ENCODE measurements around the gene FBXW7.

FBXW7 gene

DNA sequence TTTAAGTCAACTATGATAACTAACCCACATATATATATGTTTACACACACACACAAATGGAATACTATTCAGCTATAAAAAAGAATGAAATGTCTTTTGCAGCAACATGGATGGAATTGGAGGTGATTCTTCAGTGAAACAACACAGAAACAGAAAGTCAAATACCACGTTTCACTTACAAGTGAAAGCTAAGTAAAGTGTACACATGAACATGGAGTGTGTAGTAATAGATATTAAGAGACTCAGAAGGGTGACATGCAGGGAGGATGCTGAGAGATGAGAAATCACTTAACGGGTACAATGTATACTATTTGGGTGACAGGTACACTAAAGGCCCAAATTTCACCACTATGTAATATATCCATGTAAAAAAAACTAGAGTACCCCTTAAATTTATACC, 146.5 kb downstream of the FBXW7 start:
- no peak overlapping the region for H3K27ac ChIP-seq (ENCODE audit: insufficient read depth, low read depth, low read length, poor library complexity, severe bottlenecking)
- no peaks in the 10 kb centered on the region for H3K36me3 ChIP-seq (ENCODE audit: control insufficient read depth, insufficient read depth, low read length)
- H3K9me3 ChIP-seq (ENCODE audit: control insufficient read depth, low read length), result no peaks in the 10 kb centered on the region
- H3K27me3 ChIP-seq (ENCODE audit: control insufficient read depth, insufficient read depth, low read length, poor library complexity, severe bottlenecking), result no peaks in the 10 kb centered on the region
- H3K4me3 ChIP-seq (ENCODE audit: insufficient read depth, low read depth, low read length), result no peak overlapping the region
- WGBS, 2 experiments, result 88 to 93% methylated on average over 2 of the region's 2 CpGs
- H3K4me1 ChIP-seq (ENCODE audit: control insufficient read depth, insufficient read depth, low read length), result no peaks in the 10 kb centered on the region

DNA sequence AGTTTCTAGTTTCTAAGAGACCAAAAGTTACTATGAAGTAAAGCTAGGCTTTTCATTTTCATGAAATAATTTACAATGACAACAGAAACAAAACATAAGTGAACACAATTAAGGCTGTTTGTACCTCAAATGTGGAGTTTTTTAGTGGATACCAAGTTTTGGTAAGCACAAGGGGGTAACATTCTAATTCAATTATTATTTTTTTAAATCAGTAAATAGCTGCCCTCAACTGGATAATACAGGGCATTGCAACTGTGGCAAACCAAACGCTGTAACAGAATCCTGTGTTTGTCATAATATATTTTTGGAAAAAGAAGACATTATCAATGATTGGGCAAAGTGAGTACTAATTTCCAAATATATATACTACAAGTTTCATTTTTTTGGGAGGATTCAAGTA, 150.3 kb downstream of the FBXW7 start:
- Histone ChIP-seq H3K4me3 (ENCODE audit: insufficient read depth, low read depth, low read length) (no peak overlapping the region), H3K4me1 (ENCODE audit: control insufficient read depth, insufficient read depth, low read length) (no peaks in the 10 kb centered on the region), H3K27ac (ENCODE audit: insufficient read depth, low read depth, low read length, poor library complexity, severe bottlenecking) (no peak overlapping the region), H3K9me3 (ENCODE audit: control insufficient read depth, low read length) (no peaks in the 10 kb centered on the region), H3K36me3 (ENCODE audit: control insufficient read depth, insufficient read depth, low read length) (no peaks in the 10 kb centered on the region), H3K27me3 (ENCODE audit: control insufficient read depth, insufficient read depth, low read length, poor library complexity, severe bottlenecking) (no peaks in the 10 kb centered on the region)
- WGBS, 2 experiments, result 33% methylated on average over 1 of the region's 1 CpG; no CpG with 5 or more reads in 1 of the 2 experiments

DNA sequence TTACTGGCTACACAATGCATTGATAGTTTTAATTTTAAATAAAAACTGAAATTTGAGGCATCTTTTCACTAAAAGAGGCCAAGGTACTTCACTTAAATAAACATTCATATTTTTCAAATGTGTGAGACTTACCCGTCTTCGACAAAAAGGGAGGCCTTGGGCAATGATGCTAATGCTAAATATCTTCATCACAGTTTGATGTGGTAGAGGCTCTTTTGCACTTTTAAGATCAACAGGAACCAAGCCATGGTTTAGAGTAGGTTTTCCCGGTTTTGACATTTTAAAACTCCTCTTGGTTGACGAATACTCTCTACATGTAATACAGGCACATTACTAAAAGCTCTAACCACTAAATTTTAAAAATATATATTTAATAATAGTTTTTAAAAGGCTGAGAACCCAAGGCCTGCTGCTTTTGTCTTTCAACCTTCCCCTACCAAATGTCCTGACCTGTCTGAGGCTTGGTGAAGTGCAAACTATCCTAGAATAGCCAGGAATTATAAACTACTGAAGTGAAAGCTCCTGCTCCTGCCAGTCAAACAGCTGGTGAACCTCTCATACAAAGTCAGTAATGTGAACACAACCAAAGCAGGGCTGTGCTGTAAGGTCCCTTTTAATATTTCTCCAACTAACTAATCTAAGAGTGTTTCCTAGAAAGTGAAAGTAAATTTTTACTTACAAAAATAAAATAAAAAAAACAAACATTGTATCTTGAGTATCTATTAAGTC, 153.7 kb downstream of the FBXW7 start:
- Histone ChIP-seq H3K4me3 (ENCODE audit: insufficient read depth, low read depth, low read length) (no peak overlapping the region), H3K27ac (ENCODE audit: insufficient read depth, low read depth, low read length, poor library complexity, severe bottlenecking) (no peak overlapping the region), H3K27me3 (ENCODE audit: control insufficient read depth, insufficient read depth, low read length, poor library complexity, severe bottlenecking) (no peaks in the 10 kb centered on the region), H3K36me3 (ENCODE audit: control insufficient read depth, insufficient read depth, low read length) (no peaks in the 10 kb centered on the region), H3K4me1 (ENCODE audit: control insufficient read depth, insufficient read depth, low read length) (no peaks in the 10 kb centered on the region), H3K9me3 (ENCODE audit: control insufficient read depth, low read length) (no peaks in the 10 kb centered on the region)
- 96 to 100% methylated on average over 3 to 4 of the region's 4 CpGs for WGBS, 2 experiments

DNA sequence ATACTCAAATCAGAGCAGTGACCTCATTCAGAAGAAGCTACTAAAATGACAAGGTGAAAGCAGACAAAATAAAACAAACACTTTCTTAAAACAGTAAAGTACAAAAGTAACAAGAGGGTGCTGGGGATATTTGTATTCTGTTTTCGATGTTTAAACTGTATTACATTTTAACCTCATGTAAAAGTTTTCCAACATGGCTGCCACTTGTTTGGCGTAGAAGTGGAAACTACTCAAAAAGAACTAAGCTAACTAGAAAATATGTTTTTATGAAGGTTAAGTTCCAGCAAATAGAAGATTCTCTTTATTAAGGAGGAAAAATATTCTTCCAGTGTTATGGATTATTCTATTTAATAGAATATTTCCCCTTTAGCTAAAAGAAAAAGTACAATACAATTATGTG, 155.0 kb downstream of the FBXW7 start:
- Histone ChIP-seq H3K4me3 (ENCODE audit: insufficient read depth, low read depth, low read length) (no peak overlapping the region), H3K9me3 (ENCODE audit: control insufficient read depth, low read length) (no peaks in the 10 kb centered on the region), H3K27me3 (ENCODE audit: control insufficient read depth, insufficient read depth, low read length, poor library complexity, severe bottlenecking) (no peaks in the 10 kb centered on the region), H3K36me3 (ENCODE audit: control insufficient read depth, insufficient read depth, low read length) (no peaks in the 10 kb centered on the region), H3K4me1 (ENCODE audit: control insufficient read depth, insufficient read depth, low read length) (no peaks in the 10 kb centered on the region), H3K27ac (ENCODE audit: insufficient read depth, low read depth, low read length, poor library complexity, severe bottlenecking) (no peak overlapping the region)
- WGBS, 2 experiments, result 83 to 100% methylated on average over 1 of the region's 2 CpGs

DNA sequence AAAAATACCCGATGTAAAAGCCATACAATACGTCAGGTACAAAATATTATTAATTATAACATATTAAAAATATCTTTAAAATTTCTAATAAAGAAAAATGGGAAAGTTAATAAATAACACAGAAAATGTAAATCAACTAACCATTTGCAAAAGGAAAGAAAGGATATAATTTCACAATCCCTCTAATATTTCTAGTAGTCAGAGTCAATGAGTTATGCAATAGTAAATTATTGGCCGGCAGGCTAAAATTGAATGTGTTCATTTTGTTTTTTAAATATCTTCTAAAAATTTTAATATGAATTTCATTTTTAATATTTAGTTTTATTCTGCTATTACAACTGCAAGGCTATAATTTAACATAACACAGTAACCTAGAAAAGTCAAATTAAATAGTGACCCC, 155.7 kb downstream of the FBXW7 start:
- Histone ChIP-seq H3K36me3 (ENCODE audit: control insufficient read depth, insufficient read depth, low read length) (no peaks in the 10 kb centered on the region), H3K27ac (ENCODE audit: insufficient read depth, low read depth, low read length, poor library complexity, severe bottlenecking) (no peak overlapping the region), H3K9me3 (ENCODE audit: control insufficient read depth, low read length) (no peaks in the 10 kb centered on the region), H3K27me3 (ENCODE audit: control insufficient read depth, insufficient read depth, low read length, poor library complexity, severe bottlenecking) (no peaks in the 10 kb centered on the region), H3K4me1 (ENCODE audit: control insufficient read depth, insufficient read depth, low read length) (no peaks in the 10 kb centered on the region), H3K4me3 (ENCODE audit: insufficient read depth, low read depth, low read length) (no peak overlapping the region)
- no CpG with 5 or more reads among the region's 3 CpGs for WGBS, 2 experiments

DNA sequence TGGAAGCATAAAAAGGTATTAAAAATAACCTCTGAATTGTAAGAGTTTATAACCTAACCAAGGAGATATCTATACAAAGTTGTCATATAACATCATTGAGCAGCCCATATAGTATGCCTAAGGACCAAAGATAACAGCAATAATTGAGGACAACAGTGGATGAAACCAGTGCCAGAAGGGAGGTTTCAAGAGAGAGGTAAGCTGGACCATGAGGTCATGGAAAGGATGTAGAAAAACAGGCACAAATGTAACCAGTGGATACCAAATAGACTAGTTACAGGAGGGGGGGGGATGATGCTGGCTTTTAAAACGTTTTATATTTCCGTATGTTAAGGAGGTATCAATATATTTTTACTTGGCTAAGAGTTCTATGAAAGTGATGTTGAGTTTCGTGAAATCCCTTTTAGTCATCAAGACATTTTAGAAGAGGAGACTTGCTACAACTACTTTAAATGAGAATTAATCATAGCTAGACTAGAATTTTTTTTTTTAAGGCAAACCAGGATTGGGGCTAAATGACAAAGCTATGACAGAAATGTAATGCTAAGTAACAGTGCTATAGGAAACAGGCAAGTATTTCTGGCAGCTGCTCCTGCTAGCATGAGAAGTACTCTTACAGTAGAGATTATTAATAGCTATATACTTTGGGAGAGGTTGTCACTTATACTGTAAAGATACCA, 161.1 kb downstream of the FBXW7 start:
- Histone ChIP-seq H3K27me3 (ENCODE audit: control insufficient read depth, insufficient read depth, low read length, poor library complexity, severe bottlenecking) (no peaks in the 10 kb centered on the region), H3K36me3 (ENCODE audit: control insufficient read depth, insufficient read depth, low read length) (no peaks in the 10 kb centered on the region), H3K4me1 (ENCODE audit: control insufficient read depth, insufficient read depth, low read length) (no peaks in the 10 kb centered on the region), H3K4me3 (ENCODE audit: insufficient read depth, low read depth, low read length) (no peak overlapping the region), H3K27ac (ENCODE audit: insufficient read depth, low read depth, low read length, poor library complexity, severe bottlenecking) (no peak overlapping the region), H3K9me3 (ENCODE audit: control insufficient read depth, low read length) (no peaks in the 10 kb centered on the region)
- WGBS, 2 experiments, result 95 to 100% methylated on average over 2 to 3 of the region's 3 CpGs

DNA sequence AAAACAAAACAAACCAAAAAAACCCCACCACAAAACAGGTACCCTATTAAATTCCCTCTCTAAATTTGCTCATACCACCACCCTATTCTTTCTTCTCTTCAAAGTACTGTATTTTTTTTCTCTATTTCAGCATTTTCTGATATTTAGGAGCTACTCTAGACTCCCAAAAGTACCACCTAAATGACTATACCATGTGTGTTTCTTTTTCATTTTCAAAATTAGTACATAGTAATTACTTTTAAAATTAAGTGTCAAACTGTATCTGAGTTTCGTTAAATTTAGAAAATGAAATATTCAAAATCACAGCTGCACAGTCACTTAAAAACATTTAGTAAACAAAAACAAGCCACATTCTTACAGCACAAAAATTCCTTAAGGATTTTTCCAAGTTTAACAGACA, 161.7 kb downstream of the FBXW7 start:
- H3K27ac ChIP-seq (ENCODE audit: insufficient read depth, low read depth, low read length, poor library complexity, severe bottlenecking), result no peak overlapping the region

DNA sequence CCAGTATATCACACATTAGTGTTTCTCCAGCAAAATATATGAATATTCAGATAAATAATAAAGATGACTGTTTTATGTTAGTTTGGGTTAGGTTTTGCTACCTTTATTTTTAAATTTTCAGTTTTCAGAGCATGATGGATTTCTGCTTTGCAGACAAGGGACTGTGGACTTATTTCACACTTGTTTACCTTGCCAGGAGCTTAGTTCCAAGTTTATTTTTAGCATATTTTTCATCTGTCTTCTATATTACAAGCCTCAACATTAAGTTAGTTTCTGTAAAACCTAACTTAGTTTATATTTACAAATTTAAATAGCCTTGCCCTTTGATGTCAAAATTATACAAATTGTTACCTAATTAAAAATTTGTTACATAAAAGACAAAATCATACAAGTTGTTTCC, 163.4 kb downstream of the FBXW7 start:
- Histone ChIP-seq H3K4me3 (ENCODE audit: insufficient read depth, low read depth, low read length) (no peak overlapping the region), H3K27me3 (ENCODE audit: control insufficient read depth, insufficient read depth, low read length, poor library complexity, severe bottlenecking) (no peaks in the 10 kb centered on the region), H3K9me3 (ENCODE audit: control insufficient read depth, low read length) (no peaks in the 10 kb centered on the region), H3K36me3 (ENCODE audit: control insufficient read depth, insufficient read depth, low read length) (no peaks in the 10 kb centered on the region), H3K27ac (ENCODE audit: insufficient read depth, low read depth, low read length, poor library complexity, severe bottlenecking) (no peak overlapping the region), H3K4me1 (ENCODE audit: control insufficient read depth, insufficient read depth, low read length) (no peaks in the 10 kb centered on the region)

More for the DNA sequence above, 161.7 kb downstream of the FBXW7 start:
- no peaks in the 10 kb centered on the region for H3K36me3 ChIP-seq (ENCODE audit: control insufficient read depth, insufficient read depth, low read length)
- no peaks in the 10 kb centered on the region for H3K4me1 ChIP-seq (ENCODE audit: control insufficient read depth, insufficient read depth, low read length)
- H3K9me3 ChIP-seq (ENCODE audit: control insufficient read depth, low read length), result no peaks in the 10 kb centered on the region
- H3K4me3 ChIP-seq (ENCODE audit: insufficient read depth, low read depth, low read length), result no peak overlapping the region
- no peaks in the 10 kb centered on the region for H3K27me3 ChIP-seq (ENCODE audit: control insufficient read depth, insufficient read depth, low read length, poor library complexity, severe bottlenecking)
- 83 to 100% methylated on average over 1 of the region's 1 CpG for WGBS, 2 experiments

DNA sequence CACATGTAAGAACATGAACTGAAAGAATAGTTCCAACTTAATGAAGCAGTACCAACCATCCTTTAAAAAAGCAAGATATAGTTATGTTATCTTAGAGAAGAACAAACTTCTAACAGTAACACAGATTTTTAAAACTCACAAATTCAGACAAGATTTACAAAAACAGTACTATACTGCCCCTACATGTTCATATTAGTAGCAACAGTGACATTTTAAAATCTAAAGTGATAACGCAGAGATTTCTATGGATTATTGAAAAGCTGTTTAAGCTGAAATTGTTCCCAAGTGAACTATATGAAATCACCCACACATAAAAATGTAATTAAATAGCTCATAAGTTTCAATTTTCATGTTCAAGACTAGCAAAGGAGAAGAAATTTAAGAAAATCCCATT, 166.0 kb downstream of the FBXW7 start:
- 100% methylated on average over 1 of the region's 1 CpG; no CpG with 5 or more reads in 1 of the 2 experiments for WGBS, 2 experiments
- no peak overlapping the region for H3K4me3 ChIP-seq (ENCODE audit: insufficient read depth, low read depth, low read length)
- H3K4me1 ChIP-seq (ENCODE audit: control insufficient read depth, insufficient read depth, low read length), result no peaks in the 10 kb centered on the region
- no peaks in the 10 kb centered on the region for H3K9me3 ChIP-seq (ENCODE audit: control insufficient read depth, low read length)
- no peaks in the 10 kb centered on the region for H3K27me3 ChIP-seq (ENCODE audit: control insufficient read depth, insufficient read depth, low read length, poor library complexity, severe bottlenecking)
- no peak overlapping the region for H3K27ac ChIP-seq (ENCODE audit: insufficient read depth, low read depth, low read length, poor library complexity, severe bottlenecking)
- H3K36me3 ChIP-seq (ENCODE audit: control insufficient read depth, insufficient read depth, low read length), result no peaks in the 10 kb centered on the region

DNA sequence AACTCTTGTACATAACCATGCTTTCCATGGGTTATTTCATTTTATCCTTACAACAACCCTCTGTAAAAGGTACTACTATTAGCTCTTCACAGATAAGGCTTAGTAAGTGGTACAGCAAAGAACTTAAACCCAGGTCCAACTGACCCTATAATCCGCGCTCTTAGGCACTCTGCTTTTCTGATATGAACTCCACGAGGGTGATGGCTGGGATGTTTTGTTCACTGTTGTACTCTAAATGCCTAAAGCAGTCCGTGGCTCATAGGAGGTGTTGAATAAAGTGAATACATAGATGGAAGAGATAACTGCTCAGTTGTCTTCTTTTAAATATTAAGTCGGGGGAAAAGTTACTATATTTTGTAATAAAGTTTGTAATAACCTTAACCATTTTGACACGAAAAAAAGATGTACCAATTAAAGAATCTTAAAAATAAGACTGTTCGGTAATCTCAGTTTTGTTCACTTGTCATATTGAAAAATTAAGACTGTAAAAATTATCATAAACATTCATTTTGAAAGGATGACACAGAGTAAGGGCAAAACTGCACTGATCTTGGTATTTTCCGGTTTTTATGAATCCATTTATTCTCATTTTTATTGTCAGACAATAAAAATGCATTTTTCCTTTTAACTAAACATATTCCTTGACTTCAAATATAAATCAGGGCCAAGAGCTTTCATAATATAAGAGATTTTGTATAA, 166.5 kb downstream of the FBXW7 start:
- H3K27ac ChIP-seq (ENCODE audit: insufficient read depth, low read depth, low read length, poor library complexity, severe bottlenecking), result no peak overlapping the region
- H3K36me3 ChIP-seq (ENCODE audit: control insufficient read depth, insufficient read depth, low read length), result no peaks in the 10 kb centered on the region
- H3K4me3 ChIP-seq (ENCODE audit: insufficient read depth, low read depth, low read length), result no peak overlapping the region
- H3K9me3 ChIP-seq (ENCODE audit: control insufficient read depth, low read length), result no peaks in the 10 kb centered on the region
- no peaks in the 10 kb centered on the region for H3K27me3 ChIP-seq (ENCODE audit: control insufficient read depth, insufficient read depth, low read length, poor library complexity, severe bottlenecking)
- no peaks in the 10 kb centered on the region for H3K4me1 ChIP-seq (ENCODE audit: control insufficient read depth, insufficient read depth, low read length)
- WGBS, 2 experiments, result 90 to 92% methylated on average over 5 to 7 of the region's 8 CpGs
